Stimulated activated CD4-positive, alpha-beta T cell treated with anti-CD3 and anti-CD28 coated beads, TNF-alpha, amount 100 ng/mL, for 4 hours (primary cell): ENCODE data around the gene GSTM4.
"Not testable (repeated sequence)": the region's sequence is repeated elsewhere in the genome, so short reads cannot be mapped to it uniquely, and the experiment has no call there.

Experiments used
- DNase-seq, 3 experiments: peaks; one replicate each; pipeline ENCODE4 v3.0.0-alpha.2; 2020; ENCODE audit warnings: low read depth in 3 of 3

The GSTM4 gene

DNA sequence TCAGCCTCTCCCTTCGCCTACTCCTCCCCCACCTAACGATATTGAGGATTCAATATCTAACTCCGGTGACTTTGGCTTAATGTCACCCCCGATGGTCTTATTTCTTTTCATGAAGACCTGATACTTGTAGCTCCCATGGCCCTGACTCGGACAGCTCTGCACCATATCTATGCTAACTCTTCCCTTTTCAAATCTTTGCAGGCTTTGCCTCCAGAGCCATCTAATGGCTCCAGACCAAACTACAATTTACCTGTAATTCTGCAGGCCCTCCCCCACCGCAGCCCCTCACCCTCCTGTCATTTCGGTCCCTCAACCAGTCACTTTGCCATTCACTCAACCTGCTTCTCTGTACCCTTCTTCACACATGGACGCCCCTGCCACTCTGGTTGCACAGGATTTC is 48.3 kb downstream of the GSTM4 start:
- DNase-seq, result no peak

DNA sequence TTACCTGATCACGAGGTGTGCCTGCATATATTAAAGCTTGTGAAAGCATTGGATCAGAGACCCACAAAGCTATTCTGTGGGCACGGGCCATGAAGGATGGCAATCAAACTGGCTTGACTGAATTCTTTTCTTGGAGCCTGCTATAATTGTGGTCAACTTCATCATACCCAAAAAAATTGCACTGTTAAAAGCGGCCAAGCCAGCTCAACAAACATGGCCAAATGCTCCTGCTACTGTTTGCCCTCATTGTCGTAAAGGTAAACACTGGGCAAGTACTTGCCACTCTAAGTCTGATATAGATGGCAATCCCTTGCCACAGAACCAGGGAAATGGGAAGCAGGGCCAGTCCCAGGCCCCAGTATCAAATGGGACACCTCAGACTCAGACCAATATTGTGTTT is 49.5 kb downstream of the GSTM4 start:
- no peak for DNase-seq

DNA sequence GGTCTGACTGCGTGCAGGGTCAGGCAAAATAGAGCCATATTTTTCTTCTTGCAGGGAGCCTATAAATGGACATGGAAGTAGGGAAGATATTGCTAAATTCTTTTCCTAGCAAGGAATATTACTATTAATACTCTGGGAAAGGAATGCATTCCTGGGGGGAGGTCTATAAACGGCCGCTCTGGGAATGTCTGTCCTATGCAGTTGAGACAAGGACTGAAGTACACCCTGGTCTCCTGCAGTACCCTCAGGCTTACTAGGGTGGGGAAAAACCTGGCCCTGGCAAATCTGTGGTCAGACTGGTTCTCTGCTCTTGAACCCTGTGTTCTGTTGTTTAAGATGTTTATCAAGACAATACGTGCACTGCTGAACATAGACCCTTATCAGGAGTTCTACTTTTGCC is 53.0 kb downstream of the GSTM4 start:
- DNase-seq, result not testable (repeated sequence)

DNA sequence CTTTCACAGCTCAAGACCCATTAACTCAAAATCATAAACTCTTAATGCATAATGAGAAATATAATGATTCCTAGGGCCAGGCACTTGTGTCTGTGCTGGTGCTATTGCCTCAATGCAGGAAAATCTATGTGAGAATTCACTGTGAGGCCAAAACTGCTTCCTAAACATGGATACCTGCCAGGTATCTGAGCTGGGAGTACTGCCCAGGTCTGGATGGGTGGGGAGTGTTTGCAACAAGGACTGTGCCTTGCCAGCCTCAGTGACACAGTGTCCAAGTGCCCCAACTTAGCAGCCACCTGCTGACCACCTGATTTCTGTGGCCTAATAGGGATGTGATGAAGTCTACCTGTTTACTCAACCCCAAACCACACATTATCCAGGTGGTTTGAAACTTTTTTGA is 53.9 kb downstream of the GSTM4 start:
- not testable (repeated sequence) for DNase-seq
